HepG2 (cell line): ENCODE results near the gene ZNF264.

Source experiments
- ATM ChIP-seq: fragments of 450-650 bp; IDR thresholded peaks from 2 replicates; pipeline ENCODE4 v1.7.1; 2017; ENCODE audit warnings: mild to moderate bottlenecking, borderline replicate concordance
- CTCF ChIP-seq: sonication (generic); formaldehyde crosslinking; IDR thresholded peaks from 2 replicates; pipeline ENCODE4 v1.5.0; 2020; ENCODE audit warnings: mild to moderate bottlenecking, missing genetic modification reagents, moderate library complexity
- HMG20A ChIP-seq: IDR thresholded peaks from 2 replicates; pipeline ENCODE4 v1.6.1; 2016; ENCODE audit warnings: borderline replicate concordance
- POLR2A ChIP-seq, 2 experiments: IDR thresholded peaks; 2 replicates each; pipeline ENCODE4 v1.6.1; 2011; ENCODE audit warnings: low read depth in 2 of 2, low read length in 2 of 2, mild to moderate bottlenecking in 1 of 2, moderate library complexity in 1 of 2; ENCODE audit not compliant: insufficient read depth in 1 of 2
- REST ChIP-seq, 2 experiments: IDR thresholded peaks; 2 replicates each; pipeline ENCODE4 v1.6.1; 2011 to 2012; ENCODE audit warnings: low read length in 2 of 2, borderline replicate concordance in 1 of 2, low read depth in 1 of 2, mild to moderate bottlenecking in 1 of 2, moderate library complexity in 1 of 2
- ZBTB1 ChIP-seq: sonication (generic); formaldehyde crosslinking; IDR thresholded peaks from 2 replicates; pipeline ENCODE4 v1.4.0; 2020; ENCODE audit warnings: missing genetic modification reagents, borderline replicate concordance
- ZNF225 ChIP-seq: sonication (generic); formaldehyde crosslinking; IDR thresholded peaks from 2 replicates; pipeline ENCODE4 v1.4.0; 2020; ENCODE audit warnings: mild to moderate bottlenecking, missing genetic modification reagents

- no peak for TF ChIP-seq POLR2A (IDR thresholded peaks at IDR 0.05; ENCODE audit: insufficient read depth in 1 of 2, low read depth in 2 of 2, low read length in 2 of 2)
- no peak for TF ChIP-seq HMG20A (CRISPR knock-in tag)
- TF ChIP-seq ZBTB1 (CRISPR knock-in tag), result no peak
- no peak for TF ChIP-seq CTCF (CRISPR knock-in tag)
- TF ChIP-seq ATM, result no peak
- TF ChIP-seq ZNF225 (CRISPR knock-in tag), result no peak
- TF ChIP-seq REST (IDR thresholded peaks at IDR 0.05; ENCODE audit: borderline replicate concordance in 1 of 2, low read depth in 1 of 2, low read length in 2 of 2), result no peak
Measured at GRCh38 chr19:57248646-57249045, 57.3 kb downstream of the ZNF264 start.
